Superior temporal gyrus (tissue), 1 donor: Measurements from ENCODE around the gene STK16.
"Not testable (repeated sequence)": the region's sequence is repeated elsewhere in the genome, so short reads cannot be mapped to it uniquely, and the experiment has no call there.

Source experiments
- DNase-seq: peaks from one replicate; pipeline ENCODE4 v3.0.0-alpha.2; 2016; ENCODE audit errors: extremely low spot score

The STK16 gene

GRCh38 chr2:219245148-219245898 is at the start of gene STK16, which contains the start of gene GLB1L:
STK16 (plus strand) TSS chr2:219245479; CDS start chr2:219246000, 521 bp downstream.
GLB1L (minus strand) TSS chr2:219245444; CDS start chr2:219243573, 1,871 bp downstream.
- peak; percentile 97 for DNase-seq

GRCh38 chr2:219197388-219197787 is 47.9 kb upstream of the STK16 start:
- DNase-seq, result no peak

- no peak for DNase-seq
Measured at GRCh38 chr2:219198974-219199373, 46.3 kb upstream of the STK16 start.

- DNase-seq, result no peak
Measured at GRCh38 chr2:219199470-219200211, 45.6 kb upstream of the STK16 start.

GRCh38 chr2:219200502-219201326 is 44.6 kb upstream of the STK16 start:
- DNase-seq, result not testable (repeated sequence)

- not testable (repeated sequence) for DNase-seq
Measured at GRCh38 chr2:219201331-219201730, 43.9 kb upstream of the STK16 start.

GRCh38 chr2:219204425-219205164 is 40.7 kb upstream of the STK16 start:
- DNase-seq, result no peak

GRCh38 chr2:219205165-219205538 is 40.1 kb upstream of the STK16 start:
- no peak for DNase-seq

GRCh38 chr2:219205981-219206327 is 39.3 kb upstream of the STK16 start:
- DNase-seq, result no peak

- peak; percentile 94 for DNase-seq
Measured at GRCh38 chr2:219206328-219207133, 38.7 kb upstream of the STK16 start, which contains the start of gene ZFAND2B. ZFAND2B (plus strand) TSS chr2:219206782; CDS start chr2:219206988, 206 bp downstream.

- peak; percentile 54 for DNase-seq
Measured at GRCh38 chr2:219207134-219207883, 38.0 kb upstream of the STK16 start.

GRCh38 chr2:219207884-219208740 is 37.2 kb upstream of the STK16 start:
- DNase-seq, result no peak

- no peak for DNase-seq
Measured at GRCh38 chr2:219209236-219210195, 35.8 kb upstream of the STK16 start.

GRCh38 chr2:219210196-219210885 is 34.9 kb upstream of the STK16 start:
- DNase-seq, result no peak

- DNase-seq, result no peak
Measured at GRCh38 chr2:219210886-219211362, 34.4 kb upstream of the STK16 start.

GRCh38 chr2:219213026-219213415 is 32.3 kb upstream of the STK16 start:
- DNase-seq, result no peak
